ENCODE results near the gene THPO. TPM values are rescaled to one million over a fixed set of nuclear protein-coding genes. Genes with fewer than 3 reads are reported as not detected.
A peak's percentile ranks its signal among the peaks of the same experiment; 100 is the strongest.

The THPO gene
- total and polyA plus RNA-seq, 9 of the 15 experiments (the other 6 are each of a cell fraction or from before 2014, with no cell fraction given), result 0.11 to 1.1 (median 0.35) TPM; not detected in 1

DNA sequence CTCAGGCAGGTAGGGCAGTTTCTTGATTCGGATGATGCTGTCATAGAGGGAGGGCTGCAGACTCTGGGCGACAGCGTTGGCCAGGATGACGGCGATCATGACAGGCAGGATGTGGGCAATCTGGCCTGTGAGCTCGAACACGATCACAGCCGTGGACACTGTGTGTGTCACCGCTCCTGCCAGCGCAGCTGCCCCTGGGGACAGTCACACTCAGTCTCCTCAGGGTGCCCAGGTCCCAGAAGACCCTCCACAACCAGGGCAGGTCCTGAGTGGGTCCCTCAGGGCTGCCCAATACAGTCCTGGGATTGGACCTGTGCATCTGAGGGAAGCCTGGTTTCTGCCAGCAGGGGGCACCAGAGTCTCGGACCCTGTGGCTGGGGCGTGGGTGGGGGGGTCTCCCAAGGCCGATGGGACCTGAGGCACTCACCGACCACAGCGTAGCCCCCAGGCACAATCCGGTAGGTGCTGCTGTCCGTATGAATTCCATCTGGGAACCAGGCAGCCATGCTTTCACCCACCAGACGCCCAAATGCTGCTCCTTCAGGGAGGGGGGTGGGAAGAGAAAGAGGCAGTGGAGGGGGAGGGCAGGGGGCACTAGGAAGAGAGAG, 23.8 kb downstream of the THPO start (continued):
- TF ChIP-seq, protein P1, sequence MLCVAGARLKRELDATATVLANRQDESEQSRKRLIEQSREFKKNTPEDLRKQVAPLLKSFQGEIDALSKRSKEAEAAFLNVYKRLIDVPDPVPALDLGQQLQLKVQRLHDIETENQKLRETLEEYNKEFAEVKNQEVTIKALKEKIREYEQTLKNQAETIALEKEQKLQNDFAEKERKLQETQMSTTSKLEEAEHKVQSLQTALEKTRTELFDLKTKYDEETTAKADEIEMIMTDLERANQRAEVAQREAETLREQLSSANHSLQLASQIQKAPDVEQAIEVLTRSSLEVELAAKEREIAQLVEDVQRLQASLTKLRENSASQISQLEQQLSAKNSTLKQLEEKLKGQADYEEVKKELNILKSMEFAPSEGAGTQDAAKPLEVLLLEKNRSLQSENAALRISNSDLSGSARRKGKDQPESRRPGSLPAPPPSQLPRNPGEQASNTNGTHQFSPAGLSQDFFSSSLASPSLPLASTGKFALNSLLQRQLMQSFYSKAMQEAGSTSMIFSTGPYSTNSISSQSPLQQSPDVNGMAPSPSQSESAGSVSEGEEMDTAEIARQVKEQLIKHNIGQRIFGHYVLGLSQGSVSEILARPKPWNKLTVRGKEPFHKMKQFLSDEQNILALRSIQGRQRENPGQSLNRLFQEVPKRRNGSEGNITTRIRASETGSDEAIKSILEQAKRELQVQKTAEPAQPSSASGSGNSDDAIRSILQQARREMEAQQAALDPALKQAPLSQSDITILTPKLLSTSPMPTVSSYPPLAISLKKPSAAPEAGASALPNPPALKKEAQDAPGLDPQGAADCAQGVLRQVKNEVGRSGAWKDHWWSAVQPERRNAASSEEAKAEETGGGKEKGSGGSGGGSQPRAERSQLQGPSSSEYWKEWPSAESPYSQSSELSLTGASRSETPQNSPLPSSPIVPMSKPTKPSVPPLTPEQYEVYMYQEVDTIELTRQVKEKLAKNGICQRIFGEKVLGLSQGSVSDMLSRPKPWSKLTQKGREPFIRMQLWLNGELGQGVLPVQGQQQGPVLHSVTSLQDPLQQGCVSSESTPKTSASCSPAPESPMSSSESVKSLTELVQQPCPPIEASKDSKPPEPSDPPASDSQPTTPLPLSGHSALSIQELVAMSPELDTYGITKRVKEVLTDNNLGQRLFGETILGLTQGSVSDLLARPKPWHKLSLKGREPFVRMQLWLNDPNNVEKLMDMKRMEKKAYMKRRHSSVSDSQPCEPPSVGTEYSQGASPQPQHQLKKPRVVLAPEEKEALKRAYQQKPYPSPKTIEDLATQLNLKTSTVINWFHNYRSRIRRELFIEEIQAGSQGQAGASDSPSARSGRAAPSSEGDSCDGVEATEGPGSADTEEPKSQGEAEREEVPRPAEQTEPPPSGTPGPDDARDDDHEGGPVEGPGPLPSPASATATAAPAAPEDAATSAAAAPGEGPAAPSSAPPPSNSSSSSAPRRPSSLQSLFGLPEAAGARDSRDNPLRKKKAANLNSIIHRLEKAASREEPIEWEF (CRISPR knock-in tag; IDR thresholded peaks at IDR 0.05), result no peak
- TF ChIP-seq ZKSCAN8 (CRISPR knock-in tag; IDR thresholded peaks at IDR 0.05), result no peak
- TF ChIP-seq PPARD (CRISPR knock-in tag; IDR thresholded peaks at IDR 0.05), result no peak
- no peak for TF ChIP-seq ESRRA (IDR thresholded peaks at IDR 0.05; ENCODE audit: borderline replicate concordance, low read depth)
- TF ChIP-seq, protein P2, sequence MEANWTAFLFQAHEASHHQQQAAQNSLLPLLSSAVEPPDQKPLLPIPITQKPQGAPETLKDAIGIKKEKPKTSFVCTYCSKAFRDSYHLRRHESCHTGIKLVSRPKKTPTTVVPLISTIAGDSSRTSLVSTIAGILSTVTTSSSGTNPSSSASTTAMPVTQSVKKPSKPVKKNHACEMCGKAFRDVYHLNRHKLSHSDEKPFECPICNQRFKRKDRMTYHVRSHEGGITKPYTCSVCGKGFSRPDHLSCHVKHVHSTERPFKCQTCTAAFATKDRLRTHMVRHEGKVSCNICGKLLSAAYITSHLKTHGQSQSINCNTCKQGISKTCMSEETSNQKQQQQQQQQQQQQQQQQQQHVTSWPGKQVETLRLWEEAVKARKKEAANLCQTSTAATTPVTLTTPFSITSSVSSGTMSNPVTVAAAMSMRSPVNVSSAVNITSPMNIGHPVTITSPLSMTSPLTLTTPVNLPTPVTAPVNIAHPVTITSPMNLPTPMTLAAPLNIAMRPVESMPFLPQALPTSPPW (CRISPR knock-in tag; IDR thresholded peaks at IDR 0.05), result peak; percentile 69
- TF ChIP-seq BRF1 (IDR thresholded peaks at IDR 0.05; ENCODE audit: borderline replicate concordance, extremely low read depth, insufficient read length), result no peak
- TF ChIP-seq SNIP1 (IDR thresholded peaks at IDR 0.05; ENCODE audit: low read depth), result no peak
- peak in 1 of 2 experiments; percentile 48; a peak in 1 of 4 replicates for TF ChIP-seq MAZ (CRISPR knock-in tag; conservative IDR thresholded peaks at IDR 0.05 in 1 of 2, IDR thresholded peaks at IDR 0.05 in 1 of 2)

Data from K562 (cell line).